HG03280 (cell line): ENCODE data around the gene SCNN1B.
"Not testable (repeated sequence)": the region's sequence is repeated elsewhere in the genome, so short reads cannot be mapped to it uniquely, and the experiment has no call there.

Experiments
- ATAC-seq: cut with Tn5 transposase; IDR thresholded peaks from one replicate; pipeline ENCODE4 v1.9.1; 2021; ENCODE audit warnings: mild to moderate bottlenecking, moderate library complexity; ENCODE audit not compliant: unreplicated experiment

Gene SCNN1B, protein sequence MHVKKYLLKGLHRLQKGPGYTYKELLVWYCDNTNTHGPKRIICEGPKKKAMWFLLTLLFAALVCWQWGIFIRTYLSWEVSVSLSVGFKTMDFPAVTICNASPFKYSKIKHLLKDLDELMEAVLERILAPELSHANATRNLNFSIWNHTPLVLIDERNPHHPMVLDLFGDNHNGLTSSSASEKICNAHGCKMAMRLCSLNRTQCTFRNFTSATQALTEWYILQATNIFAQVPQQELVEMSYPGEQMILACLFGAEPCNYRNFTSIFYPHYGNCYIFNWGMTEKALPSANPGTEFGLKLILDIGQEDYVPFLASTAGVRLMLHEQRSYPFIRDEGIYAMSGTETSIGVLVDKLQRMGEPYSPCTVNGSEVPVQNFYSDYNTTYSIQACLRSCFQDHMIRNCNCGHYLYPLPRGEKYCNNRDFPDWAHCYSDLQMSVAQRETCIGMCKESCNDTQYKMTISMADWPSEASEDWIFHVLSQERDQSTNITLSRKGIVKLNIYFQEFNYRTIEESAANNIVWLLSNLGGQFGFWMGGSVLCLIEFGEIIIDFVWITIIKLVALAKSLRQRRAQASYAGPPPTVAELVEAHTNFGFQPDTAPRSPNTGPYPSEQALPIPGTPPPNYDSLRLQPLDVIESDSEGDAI

DNA sequence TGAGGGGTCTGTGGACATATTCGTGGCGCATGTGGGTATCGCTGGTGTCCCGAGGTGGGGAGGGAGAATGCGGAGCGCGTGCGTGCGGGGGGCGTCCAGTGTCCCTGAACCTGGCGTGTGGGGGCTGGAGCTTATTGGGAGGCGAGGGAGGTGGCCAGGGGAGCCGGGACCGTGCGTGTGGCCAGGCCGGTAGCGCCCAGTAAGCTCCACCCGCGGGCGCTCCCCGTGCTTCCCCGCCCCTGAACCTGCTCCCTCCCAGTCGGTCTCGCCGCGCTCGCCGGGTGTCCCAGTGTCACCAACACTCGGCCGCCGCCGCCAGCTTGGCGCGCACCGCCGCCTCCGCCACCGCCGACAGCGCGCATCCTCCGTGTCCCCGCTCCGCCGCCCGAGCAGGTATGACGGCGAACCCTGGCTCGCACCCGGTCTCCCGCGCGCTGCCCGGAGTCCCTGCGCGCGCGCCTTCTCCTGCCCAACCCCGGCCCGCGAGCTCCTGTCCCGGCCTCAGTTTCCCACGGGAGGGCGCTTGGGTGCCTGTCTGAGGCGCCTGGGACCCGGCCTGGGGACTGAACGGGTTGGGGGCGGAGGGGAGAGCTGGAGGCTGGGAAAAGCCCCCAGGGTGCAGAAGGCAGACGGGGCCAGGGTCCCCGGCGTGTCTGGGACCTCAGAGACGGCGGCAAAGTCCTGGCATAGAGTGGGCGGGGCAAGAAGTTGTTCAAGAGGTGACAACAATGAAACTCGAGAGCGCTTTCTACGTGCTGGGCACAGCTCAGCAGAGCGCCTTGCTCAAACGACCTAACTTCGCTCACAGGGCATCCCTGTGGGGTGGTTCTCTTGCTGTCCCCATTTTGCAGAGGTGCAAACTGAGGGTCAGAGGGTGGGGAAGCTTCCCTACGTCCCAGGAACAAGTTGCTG, at the start of gene SCNN1B:
SCNN1B (plus strand) TSS at position 258 of the 912 bp plus-strand sequence. CDS start 46,298 bp downstream, outside the sequence.
- ATAC-seq = no peak

- ATAC-seq = no peak
Observed at GRCh38 chr16:23252310-23252709, 49.8 kb upstream of the SCNN1B start.

- ATAC-seq = not testable (repeated sequence)
Observed at GRCh38 chr16:23253650-23254049, 48.5 kb upstream of the SCNN1B start.

- no peak for ATAC-seq
Observed at GRCh38 chr16:23254338-23254737, 47.8 kb upstream of the SCNN1B start.

- no peak for ATAC-seq
Observed at GRCh38 chr16:23255000-23255399, 47.1 kb upstream of the SCNN1B start.

DNA sequence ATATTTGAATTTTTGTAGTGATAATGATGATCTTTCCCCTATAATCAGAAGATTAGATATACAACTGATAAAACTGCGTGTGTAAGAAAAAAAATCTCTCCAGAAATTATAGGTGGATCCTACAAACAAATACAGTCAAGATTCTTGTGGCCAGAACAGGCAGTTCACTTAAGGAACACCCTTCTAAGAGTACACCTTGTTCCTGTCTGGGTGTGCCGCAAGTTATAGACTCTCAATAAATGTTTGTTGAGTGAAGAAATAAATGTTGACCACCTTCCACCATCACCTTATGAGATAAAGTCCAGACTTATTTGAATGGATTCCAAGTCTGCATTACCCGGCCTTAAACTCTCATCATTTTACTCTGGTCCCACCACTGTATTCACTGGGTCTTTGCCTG, 45.7 kb upstream of the SCNN1B start:
- no peak for ATAC-seq

DNA sequence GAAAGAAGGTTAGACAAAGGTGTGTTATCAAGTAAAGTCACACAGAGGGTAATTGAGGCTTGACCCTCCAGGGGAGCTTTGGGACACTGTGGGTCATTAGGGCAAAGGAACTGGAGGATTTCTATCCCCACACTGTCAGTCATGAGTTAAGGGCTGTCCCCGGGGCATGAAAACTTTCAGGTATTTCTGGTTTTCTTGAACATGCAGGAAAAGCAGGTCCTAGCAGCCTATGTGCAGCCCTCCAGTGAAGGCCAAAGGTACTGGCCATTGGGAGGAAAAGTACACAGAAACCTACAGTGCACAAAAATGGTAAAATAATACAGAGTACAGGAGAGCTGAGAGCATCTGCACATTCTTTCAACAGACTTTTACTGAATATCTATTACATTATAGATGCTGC, 44.4 kb upstream of the SCNN1B start:
- no peak for ATAC-seq

- no peak for ATAC-seq
Observed at GRCh38 chr16:23258919-23259237, 43.2 kb upstream of the SCNN1B start.

GRCh38 chr16:23267647-23268046, 34.5 kb upstream of the SCNN1B start:
- ATAC-seq = no peak

GRCh38 chr16:23268561-23268960, 33.5 kb upstream of the SCNN1B start:
- ATAC-seq = no peak

- no peak for ATAC-seq
Observed at GRCh38 chr16:23269248-23269953, 32.7 kb upstream of the SCNN1B start.

- ATAC-seq = no peak
Observed at GRCh38 chr16:23270654-23271053, 31.4 kb upstream of the SCNN1B start.

- no peak for ATAC-seq
Observed at GRCh38 chr16:23274968-23275367, 27.1 kb upstream of the SCNN1B start.

GRCh38 chr16:23276821-23277220, 25.3 kb upstream of the SCNN1B start:
- no peak for ATAC-seq

- ATAC-seq = no peak
Observed at GRCh38 chr16:23278031-23278430, 24.1 kb upstream of the SCNN1B start.

GRCh38 chr16:23279721-23280153, 22.4 kb upstream of the SCNN1B start:
- no peak for ATAC-seq

GRCh38 chr16:23280483-23280967, 21.6 kb upstream of the SCNN1B start:
- no peak for ATAC-seq

DNA sequence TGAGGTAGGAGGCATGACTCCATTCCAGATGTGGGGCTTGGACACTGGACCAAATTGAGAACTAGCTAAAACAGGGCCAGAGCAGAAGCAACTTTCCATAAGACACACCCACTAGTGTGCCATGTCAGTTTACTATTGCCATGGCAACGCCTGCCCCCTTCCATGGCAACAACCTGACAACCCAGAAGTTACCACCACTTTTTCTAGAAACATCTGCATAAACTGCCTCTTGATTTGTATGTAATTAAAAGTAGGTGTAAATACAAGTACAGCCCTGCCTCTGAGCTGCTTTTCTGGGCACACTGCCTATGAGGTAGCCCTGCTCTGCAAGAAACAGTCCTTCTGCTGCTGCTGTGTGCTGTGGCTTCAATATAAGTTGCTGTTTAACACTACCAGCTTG, 19.5 kb upstream of the SCNN1B start:
- no peak for ATAC-seq

- ATAC-seq = no peak
Observed at GRCh38 chr16:23283571-23283970, 18.5 kb upstream of the SCNN1B start.

DNA sequence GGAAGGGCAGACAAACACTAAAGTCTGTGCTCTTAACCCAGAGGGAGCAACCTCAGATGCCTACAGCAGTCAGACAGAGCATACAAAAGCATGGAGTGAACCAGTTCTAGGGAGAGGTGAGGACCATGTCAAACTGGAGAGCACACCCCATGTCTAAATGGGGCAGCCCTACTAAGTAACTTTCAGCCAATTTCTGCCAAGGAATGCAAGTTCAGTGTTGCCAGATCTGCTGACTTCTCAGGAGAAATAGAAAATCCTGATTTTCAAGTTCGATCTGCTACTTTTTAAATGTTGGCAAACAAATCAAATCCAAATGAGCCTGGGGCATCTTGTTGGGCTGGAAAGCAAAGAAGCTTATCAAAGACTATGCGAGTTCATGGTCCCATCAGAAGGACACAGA, 17.5 kb upstream of the SCNN1B start:
- no peak for ATAC-seq

- no peak for ATAC-seq
Observed at GRCh38 chr16:23286131-23286532, 16.0 kb upstream of the SCNN1B start.
